ENCODE results near the gene HDAC6.
"Not testable (repeated sequence)": the region's sequence is repeated elsewhere in the genome, so short reads cannot be mapped to it uniquely, and the experiment has no call there.

Gene HDAC6

DNA sequence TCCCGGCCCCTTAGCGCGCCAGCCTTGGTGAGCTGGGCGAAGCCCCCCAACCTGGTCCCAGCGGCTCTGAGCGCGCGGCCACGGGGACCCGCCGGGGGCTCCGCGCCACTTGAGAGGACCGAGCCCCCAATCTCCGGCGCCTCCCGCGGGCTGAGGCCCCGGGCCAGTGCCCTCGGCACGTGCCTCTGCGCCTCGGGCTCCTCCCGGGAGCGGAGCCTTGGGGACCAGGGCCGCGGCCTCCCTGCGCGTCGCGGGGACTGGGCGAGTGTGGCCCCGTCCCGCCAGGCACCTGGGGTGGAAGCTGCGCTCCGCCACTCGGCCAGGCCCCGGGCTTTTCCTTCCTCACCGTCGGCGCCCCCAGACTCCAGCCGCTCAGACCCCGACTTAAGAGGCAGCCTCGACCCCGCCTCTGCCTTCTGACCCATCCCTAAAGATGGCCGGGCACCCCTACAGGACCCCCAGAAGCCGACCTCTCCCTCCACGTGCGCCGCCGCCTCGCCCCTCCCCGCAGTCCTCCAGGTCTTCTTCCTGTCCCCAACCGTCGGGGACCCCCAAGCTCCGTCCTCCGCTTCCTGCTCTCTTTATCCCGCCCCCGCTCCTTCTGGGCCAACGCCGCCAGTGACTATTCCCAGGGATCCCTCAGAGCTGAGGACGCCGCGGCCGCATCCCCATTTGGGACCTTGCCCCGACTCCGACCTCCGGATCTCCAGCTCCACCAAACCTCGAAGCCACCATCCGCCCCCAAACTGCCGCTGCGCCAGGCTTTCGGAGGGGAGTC is 25.2 kb downstream of the HDAC6 start:
- no peak for DNase-seq

DNA sequence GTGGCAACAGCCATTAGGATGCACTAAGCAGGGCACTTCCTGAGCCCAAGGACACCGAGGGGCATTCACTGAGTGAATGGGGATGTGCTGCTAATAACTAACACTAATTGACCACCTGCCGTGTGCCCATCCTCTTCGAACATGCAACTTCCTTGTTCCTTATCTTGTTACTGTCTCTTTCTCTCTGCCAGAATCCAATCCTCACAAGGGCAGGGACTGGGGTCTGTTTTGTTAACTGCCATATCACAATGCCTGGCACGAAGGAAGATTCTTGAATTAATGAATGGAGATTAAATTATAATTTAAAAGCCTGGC is 25.7 kb downstream of the HDAC6 start:
- DNase-seq, result no peak

DNA sequence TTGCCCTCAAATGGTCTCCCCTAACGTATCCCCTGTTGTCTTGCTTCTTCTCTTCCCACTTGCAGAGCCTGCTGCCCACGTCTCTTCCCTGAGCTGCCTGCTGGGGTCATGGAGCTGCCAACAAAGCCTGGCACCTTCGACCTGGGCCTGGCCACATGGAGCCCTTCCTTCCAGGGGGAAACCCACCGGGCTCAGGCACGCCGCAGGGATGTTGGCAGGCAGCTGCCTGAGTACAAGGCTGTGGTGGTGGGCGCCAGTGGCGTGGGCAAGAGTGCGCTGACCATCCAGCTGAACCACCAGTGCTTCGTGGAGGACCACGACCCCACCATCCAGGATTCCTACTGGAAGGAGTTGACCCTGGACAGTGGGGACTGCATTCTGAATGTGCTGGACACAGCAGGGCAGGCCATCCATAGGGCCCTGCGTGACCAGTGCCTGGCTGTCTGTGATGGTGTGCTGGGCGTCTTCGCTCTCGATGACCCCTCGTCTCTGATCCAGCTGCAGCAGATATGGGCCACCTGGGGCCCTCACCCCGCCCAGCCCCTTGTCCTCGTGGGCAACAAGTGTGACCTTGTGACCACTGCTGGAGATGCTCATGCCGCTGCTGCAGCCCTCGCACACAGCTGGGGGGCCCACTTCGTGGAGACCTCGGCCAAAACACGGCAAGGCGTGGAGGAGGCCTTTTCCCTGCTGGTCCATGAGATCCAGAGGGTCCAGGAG is 27.3 kb downstream of the HDAC6 start:
- no peak for DNase-seq

DNA sequence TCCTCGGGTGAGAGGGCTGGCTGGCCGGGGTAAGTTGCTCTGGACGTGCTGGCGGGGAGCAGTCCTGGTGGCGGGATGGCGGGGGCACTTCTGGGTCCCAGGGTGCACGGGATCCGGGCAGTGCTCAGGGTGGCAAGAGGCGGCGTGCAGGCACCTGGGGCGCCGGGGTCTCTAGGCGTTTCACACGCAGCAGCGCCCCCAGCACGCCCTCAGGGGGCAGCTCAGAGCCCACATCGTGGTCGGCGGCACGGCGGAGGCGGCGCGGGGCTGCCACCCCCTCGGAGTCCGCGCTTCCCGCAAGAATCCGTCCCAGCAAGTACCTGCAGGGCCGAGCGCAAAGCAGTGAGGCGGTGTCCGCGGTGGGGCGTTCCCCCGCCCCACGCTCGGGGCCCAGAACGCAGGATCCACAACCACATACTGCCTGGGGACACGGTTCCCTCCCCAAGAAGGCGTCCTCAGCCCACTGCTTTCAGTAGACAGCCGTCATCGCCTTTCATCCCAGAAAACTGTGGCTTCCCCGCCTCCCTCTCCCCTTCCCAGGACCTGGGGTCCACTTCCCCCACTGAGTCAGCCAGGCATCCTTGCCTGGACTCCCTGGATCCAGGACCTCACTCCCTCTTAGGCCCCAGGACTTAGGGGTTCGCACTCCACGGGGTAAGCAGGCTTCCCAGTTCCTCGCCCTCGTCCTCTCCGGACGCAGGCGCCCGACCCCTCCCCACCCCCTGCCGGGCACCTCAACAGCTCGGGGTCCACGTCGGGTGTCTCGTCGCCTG is 29.5 kb downstream of the HDAC6 start:
- DNase-seq, result no peak

DNA sequence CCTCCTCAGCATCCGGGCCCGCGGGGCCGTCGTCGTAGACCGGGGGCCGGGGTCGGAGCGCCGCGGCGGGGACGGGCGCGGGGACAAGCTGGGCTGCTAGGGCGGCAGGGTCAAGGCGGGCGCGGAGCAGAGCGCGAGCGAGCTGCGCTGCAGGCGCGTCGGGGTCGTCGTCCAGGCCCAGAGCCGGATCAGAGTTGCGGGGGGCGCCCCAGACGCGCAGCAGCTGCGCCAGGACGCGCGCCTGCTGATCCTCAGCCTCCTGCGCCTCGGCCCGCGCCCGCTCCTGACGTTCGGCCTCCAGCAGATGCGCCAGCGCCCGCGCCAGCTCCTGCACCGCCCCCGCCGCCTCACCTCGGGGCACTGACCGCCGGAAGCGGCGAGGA is 30.0 kb downstream of the HDAC6 start:
- DNase-seq, result no peak

DNA sequence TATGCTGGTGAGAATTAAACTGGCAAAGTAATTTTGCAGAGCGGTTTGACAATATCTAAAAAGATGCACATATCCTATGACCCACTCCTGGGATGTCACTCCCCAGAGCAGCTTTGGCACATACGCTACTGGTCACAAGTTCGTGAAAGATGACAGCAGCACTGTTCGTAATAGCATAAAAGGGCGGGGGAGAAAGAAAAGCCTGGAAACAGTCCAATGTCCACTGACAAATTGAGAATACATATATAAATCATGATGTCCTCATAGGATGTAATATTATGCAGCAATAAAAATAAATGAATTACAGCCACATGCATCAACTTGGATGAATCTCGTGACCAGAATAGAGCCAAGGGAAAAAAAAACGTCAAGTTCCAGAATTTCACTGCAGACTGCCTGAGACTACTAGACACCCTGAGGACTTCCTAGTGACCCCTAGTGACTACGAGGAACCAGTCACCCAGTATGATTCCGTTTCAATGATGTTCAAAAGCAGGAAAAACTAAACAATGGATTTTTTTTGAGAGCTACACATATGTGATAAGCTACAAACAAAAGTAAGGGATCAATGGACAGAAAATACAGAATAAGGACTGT is 31.8 kb downstream of the HDAC6 start:
- no peak for DNase-seq

DNA sequence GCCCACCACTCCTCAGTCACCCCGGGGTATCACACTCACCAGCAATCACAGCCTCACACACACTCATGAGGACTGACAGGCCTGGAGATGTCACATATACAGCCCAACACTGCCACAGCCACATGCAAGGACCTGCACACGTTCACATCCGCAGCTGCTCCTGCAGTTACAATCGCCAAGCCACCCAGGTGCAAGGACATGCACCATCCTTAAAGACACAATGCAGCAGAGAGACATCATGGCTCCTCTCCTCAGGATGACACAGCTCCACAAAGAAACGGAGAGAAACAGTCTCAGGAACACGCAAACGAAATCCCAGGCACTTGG is 32.5 kb downstream of the HDAC6 start:
- peak; percentile 6 for DNase-seq

DNA sequence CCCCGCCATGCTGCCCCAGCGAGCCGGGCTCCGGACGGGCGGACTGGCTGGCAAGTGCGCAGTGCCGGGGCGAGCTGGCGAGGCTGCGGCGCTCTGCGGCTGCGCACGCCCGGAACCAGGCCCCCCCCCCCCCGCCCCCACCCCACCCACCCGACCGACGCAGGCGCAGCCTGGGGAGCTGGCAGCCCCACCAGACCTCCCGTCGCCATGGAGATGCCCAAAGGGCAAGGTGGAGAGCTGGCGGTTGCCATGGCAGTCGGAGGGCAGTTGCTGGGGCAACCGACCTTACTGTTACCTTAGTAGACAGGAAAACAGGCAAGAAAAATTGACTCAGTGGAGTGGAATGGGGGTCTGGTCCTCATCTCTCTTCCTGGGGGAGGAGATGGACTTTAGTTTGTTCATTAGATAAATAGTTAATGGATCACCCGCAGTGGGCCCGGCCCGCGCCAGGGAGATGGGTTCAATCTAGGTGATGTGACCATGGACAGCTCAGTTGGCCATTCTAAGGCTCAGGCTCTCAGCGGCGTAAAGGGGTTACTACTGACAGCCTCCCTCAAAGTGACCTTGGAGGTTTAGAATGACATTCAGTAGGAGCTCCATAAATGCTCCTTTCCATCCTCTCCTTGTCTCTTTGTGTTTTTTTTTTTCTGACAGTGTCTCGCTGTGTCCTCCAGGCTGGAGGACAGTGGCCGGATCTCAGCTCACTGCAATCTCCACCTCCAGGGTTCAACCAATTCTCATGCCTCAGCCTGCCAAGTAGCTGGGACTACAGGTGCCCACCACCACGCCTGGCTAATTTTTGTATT is 33.9 kb downstream of the HDAC6 start, which contains the start of gene PCSK1N:
Gene PCSK1N (minus strand): TSS at position 87 of the 806 bp plus-strand sequence. CDS start 78 bp downstream, at position 9.
- DNase-seq, result peak; percentile 80

DNA sequence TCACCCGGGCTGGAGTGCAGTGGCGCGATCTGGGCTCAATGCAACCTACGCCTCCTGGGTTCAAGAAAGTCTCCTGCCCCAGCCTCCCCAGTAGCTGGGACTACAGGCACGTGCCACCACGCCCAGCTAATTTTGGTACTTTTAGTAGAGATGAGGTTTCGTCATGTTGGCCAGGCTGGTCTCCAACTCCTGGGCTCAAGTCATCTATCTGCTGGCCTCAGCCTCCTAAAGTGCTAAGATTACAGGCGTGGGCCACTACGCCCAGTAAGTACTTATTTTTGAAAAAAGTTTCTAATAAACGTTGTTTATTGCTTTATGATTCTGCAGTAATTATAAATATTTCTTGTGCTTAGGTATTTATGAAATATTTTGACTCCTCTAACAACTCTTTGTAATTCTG is 37.8 kb downstream of the HDAC6 start:
- no peak for DNase-seq

DNA sequence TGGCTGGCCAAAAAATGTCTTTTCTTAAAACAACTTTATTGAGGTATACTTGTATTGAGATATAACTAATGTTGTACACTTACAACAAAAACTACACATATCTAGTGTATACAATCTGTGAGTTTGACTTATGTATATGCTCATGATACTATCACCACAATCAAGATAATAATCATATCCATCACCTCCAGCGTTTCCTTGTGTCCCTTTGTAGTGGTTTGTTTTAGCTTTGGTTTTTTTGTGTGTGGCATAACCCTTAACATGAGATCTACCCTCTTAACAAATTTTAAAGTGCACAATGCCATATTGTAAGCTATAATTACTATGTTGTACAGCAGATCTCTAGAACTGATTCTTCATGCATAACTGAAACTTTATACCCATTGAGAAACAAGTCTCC is 47.0 kb downstream of the HDAC6 start:
- no peak for DNase-seq

DNA sequence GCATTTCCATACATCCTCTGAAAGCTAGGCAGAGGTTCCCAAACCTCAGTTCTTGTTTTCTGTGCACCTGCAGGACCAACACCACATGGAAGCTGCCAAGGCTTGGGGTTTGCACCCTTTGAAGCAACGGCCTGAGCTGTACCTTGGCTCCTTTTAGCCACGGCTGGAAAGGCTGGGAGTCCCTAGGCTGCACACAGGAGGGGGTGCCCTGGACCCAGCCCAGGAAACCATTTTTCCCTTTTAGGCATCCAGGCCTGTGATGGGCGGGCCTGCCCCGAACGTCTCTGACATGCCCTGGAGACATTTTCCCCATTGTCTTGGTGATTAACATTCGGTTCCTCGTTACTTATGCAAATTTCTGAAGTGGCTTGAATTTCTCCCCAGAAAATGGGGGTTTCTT is 51.0 kb downstream of the HDAC6 start:
- no peak for DNase-seq

DNA sequence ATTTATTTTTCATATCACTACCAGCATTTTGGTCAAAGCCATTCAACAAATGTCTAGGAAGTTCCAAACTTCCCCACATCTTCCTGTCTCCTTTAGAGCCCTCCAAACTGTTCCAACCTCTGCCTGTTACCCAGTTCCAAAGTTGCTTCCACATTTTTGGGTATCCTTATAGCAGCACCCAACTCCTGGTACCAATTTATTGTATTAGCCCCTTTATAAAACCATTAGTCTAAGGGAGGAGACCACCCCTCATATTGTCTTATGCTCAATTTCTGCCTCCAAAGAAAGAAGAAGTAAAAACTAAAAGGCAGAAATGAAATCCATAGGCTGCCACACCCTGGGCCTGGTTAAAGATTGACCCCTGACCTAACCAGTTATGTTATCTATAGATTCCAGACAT is 51.6 kb downstream of the HDAC6 start:
- DNase-seq, result not testable (repeated sequence)

DNA sequence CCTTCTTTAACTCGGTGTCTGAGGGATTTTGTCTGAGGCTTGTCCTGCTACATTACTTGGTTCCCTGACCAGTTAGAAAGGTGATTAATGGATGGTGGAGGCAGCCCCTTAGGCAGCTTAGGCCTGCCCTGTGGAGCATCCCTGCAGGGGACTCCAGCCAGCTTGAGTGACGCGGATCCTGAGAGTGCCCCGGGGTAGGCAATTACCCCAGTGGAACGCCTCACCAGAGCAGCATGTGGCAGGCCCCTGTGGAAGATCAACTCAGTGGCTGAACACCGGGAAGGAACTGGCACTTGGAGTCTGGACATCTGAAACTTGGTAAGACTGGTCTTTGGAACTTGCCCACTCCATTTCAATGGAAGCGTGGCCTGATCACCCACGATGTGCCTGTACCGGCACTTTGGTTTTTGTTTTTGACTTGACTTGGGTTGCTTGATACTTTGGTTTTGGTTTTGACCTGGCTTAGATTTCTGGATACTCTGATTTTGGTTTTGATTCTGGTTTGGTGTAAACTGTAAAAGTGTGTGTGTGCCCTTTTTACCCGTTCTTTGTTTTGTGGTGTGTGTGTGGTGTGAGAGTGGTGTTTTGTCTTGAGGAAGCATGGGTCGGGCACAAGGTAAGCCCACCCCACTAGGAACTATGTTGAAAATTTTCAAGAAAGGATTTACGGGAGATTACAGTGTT is 52.4 kb downstream of the HDAC6 start:
- not testable (repeated sequence) for DNase-seq

DNA sequence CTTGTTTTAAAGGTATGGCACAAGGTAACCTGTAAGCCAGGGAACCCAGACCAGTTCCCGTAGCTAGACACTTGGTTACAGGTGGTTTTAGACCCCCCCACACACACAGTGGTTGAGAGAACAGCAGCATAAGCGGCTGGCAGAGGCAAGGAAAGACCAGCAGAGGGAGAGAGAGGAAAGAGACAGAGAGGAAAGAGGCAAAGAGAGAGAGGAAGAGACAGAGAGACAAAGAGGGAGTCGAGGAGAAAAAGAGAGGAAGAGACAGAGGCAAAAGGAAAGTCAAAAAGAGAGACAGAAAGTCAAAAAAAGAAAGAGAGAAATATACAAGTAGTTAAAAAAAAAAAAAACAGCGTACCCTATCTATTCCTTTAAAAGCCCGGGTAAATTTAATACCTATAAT is 53.0 kb downstream of the HDAC6 start:
- DNase-seq, result no peak

DNA sequence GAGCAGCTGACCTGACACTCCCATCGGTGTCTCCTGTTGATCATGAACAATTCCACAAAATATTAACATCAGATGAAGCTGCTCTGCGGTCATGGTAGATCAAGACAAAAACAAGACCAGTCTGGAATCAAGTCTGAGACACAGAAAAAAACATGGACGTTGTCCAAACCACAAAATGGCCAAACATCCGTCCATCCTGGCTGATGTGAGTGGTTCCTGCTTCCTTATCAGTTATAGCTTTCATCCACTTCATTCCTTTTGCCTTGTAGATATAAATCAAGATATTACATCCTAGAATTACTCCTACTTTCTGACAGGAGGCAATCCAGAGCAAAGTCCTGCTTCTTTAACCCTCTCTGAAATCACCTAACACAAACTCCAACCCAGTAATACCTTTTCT is 62.3 kb downstream of the HDAC6 start:
- no peak for DNase-seq

DNA sequence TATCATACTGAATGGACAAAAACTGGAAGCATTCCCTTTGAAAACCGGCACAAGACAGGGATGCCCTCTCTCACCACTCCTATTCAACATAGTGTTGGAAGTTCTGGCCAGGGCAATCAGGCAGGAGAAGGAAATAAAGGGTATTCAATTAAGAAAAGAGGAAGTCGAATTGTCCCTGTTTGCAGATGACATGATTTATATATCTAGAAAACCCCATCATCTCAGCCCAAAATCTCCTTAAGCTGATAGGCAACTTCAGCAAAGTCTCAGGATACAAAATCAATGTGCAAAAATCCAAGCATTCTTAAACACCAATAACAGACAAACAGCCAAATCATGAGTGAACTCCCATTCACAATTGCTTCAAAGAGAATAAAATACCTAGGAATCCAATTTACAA is 70.2 kb downstream of the HDAC6 start:
- DNase-seq, result not testable (repeated sequence)

All from NCI-H1105 treated with DMSO at 0.1 percent for 48 hours (cell line).